GM12872 (cell line): ENCODE measurements around the gene HOXC13.

ENCODE experiments used
- TF ChIP-seq, protein P1 (sequence below): IDR thresholded peaks from 3 replicates; pipeline ENCODE4 v1.5.1; 2011; ENCODE audit warnings: low read depth, mild to moderate bottlenecking, low read length, moderate library complexity; ENCODE audit not compliant: insufficient read depth

The HOXC13 gene

DNA sequence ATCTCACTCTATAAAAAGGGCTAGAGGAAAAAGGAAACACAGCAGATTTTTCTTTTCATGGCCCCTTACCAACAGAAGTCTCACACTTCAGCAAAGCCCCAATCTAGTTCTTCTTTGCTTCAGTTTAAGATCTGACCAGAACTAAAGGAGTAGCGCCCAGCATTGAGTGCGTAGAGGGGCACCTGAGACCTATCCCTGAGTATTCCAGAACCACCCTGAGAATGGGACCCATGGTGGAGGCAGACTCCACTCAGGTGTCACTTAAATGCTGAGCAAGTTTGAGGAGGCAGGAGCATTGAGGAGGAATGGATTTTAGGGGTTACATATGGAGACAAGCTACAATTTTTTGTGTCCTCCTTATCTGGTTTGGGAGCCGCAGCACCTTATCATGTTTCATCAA, 32.5 kb downstream of the HOXC13 start:
- TF ChIP-seq, protein P1, sequence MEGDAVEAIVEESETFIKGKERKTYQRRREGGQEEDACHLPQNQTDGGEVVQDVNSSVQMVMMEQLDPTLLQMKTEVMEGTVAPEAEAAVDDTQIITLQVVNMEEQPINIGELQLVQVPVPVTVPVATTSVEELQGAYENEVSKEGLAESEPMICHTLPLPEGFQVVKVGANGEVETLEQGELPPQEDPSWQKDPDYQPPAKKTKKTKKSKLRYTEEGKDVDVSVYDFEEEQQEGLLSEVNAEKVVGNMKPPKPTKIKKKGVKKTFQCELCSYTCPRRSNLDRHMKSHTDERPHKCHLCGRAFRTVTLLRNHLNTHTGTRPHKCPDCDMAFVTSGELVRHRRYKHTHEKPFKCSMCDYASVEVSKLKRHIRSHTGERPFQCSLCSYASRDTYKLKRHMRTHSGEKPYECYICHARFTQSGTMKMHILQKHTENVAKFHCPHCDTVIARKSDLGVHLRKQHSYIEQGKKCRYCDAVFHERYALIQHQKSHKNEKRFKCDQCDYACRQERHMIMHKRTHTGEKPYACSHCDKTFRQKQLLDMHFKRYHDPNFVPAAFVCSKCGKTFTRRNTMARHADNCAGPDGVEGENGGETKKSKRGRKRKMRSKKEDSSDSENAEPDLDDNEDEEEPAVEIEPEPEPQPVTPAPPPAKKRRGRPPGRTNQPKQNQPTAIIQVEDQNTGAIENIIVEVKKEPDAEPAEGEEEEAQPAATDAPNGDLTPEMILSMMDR: no peak

DNA sequence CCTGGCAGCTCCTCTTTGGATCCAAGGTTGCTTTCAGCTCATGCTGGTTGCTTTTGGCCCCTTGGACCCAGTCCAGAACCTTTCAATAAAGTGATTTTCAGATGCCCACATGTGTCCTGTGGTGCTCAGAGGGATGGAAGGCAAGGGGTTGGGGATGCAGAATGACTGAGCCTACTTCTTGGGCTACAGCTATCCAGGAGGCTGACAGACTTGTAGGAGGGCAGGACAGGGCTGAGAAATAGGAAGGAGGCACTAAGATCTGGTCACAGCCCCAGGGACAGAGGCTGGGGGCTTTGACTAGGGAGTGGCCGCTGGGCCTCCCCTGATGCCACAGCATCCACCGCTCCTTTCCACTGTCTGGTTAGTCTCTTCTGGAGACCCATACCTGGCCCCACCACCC, 33.1 kb downstream of the HOXC13 start:
- TF ChIP-seq, protein P1: no peak

DNA sequence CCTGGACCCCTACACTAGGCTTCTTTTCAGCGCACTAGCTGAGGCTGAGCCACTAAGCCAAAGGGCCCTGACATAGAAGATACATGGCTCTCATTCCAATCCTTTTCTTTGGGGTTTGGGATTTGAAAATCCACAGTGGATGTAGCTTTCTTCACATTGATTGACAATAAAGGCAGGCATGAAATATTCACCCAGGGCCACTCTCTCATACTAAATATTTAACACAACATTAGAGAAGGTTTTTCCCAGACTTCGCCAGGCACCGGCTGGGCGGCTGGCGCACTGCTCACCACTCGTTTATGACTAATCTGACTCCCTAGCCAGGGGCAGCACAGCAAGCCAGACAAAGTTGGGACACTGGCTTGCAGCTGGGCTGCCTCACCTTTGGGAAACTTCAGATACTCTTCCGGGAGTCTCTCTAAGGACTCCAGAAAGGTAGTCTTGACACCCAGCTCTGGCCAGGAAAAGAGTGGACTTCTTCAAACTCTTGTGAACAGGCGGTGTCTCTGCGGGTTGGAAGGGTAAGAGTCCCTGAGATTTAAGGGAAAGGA, 33.6 kb downstream of the HOXC13 start:
- TF ChIP-seq, protein P1: no peak

DNA sequence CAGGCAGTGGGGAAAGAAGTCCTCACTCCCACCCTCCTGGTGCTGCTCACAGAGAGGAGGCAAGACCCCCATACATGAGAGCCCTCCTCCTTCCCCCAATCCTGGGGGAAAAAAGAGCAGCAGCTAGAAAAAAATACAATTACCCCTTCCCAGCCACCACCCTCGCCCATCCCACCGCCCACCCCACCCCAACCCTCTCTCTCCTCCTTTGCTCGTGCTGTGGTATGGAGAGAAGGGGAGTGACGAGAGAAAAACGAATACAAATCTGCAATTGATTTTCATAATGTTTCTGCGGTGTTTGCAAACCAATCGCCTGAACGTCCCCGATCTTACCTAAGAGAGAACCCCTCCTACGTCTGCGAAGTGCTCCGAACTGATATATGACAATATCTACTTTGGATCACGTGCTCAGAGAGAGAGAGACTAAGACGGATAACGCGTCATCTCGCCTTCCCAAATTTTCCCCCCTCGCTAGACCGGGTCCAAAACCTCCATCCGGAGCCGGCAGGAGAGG, 34.1 kb downstream of the HOXC13 start, which contains the start of gene HOXC11:
Gene HOXC11, plus strand, starts transcription at position 405 of the 514 bp plus-strand sequence. CDS start 116 bp downstream, outside the sequence.
- TF ChIP-seq, protein P1: no peak

DNA sequence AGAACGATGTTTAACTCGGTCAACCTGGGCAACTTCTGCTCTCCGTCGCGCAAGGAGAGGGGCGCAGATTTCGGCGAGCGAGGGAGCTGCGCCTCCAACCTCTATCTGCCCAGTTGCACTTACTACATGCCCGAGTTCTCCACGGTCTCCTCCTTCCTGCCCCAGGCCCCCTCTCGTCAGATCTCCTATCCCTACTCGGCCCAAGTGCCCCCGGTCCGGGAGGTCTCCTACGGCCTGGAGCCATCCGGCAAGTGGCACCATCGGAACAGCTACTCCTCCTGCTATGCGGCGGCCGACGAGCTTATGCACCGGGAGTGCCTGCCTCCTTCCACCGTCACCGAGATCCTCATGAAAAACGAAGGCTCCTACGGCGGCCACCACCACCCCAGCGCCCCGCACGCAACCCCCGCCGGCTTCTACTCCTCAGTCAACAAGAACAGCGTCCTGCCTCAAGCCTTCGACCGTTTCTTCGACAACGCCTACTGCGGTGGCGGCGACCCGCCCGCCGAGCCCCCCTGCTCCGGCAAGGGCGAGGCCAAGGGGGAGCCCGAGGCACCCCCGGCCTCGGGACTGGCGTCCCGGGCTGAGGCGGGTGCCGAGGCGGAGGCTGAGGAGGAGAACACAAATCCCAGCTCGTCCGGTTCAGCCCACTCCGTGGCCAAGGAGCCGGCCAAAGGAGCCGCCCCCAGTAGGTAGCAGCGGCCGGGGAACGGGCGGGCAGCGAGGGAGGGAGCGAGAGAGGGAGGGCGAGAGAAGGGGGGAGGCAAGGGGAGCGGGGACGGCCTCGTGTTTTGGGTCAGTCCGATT, 34.8 kb downstream of the HOXC13 start:
- TF ChIP-seq, protein P1: no peak

DNA sequence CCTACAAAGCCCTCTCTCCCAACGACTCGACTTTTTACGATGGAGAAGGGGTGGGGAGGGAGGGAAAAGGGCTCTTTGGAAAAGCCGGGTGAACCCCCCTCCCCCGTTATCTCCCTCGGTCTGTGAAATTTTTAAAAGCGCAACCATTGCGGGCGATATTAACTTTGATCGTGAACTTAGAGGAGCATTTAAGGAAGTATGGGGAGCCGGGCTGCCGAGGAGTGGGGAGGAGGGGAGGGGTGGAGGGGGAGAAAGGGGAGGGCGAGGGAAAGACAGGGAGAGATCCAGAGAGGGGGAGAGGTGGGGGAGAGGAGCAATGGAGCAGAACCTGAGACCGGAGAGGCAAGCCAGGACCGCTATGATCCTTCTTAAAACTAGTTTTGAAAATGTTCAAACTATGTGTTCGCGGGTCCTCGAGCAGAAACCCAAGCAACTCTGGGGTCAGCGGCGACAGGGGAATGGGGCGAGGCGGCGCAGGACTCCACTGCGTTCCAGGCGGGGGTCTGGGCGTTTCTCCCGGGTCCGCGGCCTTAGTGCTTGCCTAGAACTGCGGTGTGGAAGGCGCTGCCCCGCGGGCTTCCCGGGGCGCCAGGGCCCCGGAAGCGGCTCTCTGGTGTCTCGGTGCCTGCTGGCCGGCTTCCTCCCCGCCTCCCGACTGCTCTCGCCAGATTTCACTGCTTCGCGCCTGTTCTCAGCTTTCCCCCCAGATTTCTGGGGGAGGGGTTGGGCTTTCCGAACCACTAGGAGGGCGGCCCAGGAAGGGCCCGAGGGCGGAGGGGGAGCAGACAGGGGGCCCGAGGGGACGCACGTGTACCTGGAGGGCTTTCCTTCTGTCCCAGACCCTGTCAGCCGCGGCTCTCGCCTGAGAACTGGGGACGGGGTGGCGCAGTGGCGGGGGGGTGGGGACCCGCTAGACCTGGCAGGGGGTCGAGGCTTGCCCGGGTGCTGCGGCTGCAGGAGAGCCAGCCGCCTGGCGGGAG, 35.7 kb downstream of the HOXC13 start, which contains the start of gene HOTAIR:
Gene HOTAIR, minus strand, starts transcription at position 871 of the 980 bp plus-strand sequence.
- TF ChIP-seq, protein P1: no peak

DNA sequence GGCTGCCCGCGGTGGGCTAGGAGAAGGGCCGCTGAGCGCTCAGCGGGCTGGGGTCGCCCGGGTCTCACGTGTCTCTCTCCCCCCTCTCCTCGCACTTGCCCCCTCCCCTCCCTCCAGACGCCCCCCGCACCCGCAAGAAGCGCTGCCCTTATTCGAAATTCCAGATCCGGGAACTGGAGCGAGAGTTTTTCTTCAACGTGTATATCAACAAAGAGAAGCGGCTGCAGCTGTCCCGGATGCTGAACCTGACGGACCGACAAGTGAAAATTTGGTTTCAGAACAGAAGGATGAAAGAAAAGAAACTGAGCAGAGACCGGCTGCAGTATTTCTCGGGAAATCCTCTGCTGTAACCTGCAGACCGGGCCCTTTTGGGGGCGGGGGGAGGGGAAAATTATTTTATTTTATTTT, 36.4 kb downstream of the HOXC13 start:
- TF ChIP-seq, protein P1: no peak
